ENCODE results near the gene DHRSX.

DNA sequence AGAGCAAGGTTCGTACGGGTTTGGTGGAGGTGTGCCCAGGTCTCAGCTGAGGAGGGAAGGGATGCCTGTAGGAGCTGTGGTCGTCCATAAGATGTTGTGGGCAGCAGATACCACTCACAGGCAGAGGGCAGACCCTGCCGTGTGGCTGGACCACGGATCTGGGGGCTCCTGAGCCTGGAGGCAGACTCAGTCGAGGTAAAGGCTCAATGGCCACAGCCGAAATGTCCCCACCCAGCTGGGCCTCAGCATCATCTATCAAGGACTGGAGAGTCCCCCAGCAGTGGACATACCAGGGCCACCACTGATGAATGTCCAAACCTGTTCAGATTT, 98.5 kb downstream of the DHRSX start:
- no peak for TF ChIP-seq POLR2AphosphoS5 (IDR thresholded peaks at IDR 0.05)
- TF ChIP-seq, protein P1, sequence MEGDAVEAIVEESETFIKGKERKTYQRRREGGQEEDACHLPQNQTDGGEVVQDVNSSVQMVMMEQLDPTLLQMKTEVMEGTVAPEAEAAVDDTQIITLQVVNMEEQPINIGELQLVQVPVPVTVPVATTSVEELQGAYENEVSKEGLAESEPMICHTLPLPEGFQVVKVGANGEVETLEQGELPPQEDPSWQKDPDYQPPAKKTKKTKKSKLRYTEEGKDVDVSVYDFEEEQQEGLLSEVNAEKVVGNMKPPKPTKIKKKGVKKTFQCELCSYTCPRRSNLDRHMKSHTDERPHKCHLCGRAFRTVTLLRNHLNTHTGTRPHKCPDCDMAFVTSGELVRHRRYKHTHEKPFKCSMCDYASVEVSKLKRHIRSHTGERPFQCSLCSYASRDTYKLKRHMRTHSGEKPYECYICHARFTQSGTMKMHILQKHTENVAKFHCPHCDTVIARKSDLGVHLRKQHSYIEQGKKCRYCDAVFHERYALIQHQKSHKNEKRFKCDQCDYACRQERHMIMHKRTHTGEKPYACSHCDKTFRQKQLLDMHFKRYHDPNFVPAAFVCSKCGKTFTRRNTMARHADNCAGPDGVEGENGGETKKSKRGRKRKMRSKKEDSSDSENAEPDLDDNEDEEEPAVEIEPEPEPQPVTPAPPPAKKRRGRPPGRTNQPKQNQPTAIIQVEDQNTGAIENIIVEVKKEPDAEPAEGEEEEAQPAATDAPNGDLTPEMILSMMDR (IDR thresholded peaks at IDR 0.05) = no peak
- TF ChIP-seq EP300 (IDR thresholded peaks at IDR 0.05) = no peak

Measured in upper lobe of left lung (tissue), 4 donors.